Tibial nerve (tissue), 4 donors: ENCODE measurements around the gene AKNA.

Source experiments
- CTCF ChIP-seq, 5 experiments: fragments of 200-600 bp in 3 of 5; fragments of 450-650 bp in 2 of 5; sonication (generic) in 3 of 5; IDR thresholded peaks; one replicate each; pipeline ENCODE4 v1.5.1; 2016 to 2019; ENCODE audit warnings: antibody characterized with exemption in 5 of 5, mild to moderate bottlenecking in 3 of 5, moderate library complexity in 2 of 5
- EP300 ChIP-seq, 2 donors: sonication (generic); formaldehyde crosslinking; IDR thresholded peaks; one replicate each; pipeline ENCODE4 v1.6.1; 2017; ENCODE audit warnings: antibody characterized with exemption in 2 of 2, mild to moderate bottlenecking in 1 of 2

- TF ChIP-seq CTCF (IDR thresholded peaks at IDR 0.05) = no peak
- no peak for TF ChIP-seq EP300 (IDR thresholded peaks at IDR 0.05)
Measured at GRCh38 chr9:114389612-114390368, 2.0 kb upstream of the AKNA start.
